ENCODE results near the gene ZNF771.

DNA sequence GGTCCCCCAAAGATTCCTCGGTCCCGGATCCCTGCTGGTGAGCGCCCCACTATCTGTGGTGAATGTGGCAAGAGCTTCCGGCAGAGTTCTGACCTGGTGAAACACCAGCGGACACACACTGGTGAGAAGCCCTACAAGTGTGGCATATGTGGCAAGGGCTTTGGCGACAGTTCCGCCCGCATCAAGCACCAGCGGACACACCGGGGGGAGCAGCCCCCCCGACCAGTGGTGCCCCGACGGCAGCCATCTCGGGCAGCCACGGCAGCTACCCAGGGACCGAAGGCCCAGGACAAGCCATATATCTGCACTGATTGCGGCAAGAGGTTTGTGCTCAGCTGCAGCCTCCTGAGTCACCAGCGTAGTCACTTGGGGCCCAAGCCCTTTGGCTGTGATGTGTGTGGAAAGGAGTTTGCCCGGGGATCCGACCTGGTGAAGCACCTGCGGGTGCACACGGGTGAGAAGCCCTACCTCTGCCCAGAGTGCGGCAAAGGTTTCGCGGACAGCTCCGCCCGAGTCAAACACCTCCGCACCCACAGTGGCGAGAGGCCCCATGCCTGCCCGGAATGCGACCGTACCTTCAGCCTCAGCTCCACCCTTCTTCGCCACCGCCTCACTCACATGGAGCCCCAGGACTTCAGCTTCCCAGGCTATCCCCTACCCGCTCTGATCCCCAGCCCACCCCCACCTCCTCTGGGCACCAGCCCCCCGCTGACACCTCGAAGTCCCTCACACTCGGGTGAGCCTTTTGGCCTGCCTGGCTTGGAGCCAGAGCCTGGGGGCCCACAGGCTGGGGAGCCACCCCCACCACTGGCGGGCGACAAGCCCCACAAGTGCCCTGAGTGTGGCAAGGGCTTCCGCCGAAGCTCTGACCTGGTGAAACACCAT is 9.4 kb upstream of the ZNF771 start:
- TF ChIP-seq, protein P1, sequence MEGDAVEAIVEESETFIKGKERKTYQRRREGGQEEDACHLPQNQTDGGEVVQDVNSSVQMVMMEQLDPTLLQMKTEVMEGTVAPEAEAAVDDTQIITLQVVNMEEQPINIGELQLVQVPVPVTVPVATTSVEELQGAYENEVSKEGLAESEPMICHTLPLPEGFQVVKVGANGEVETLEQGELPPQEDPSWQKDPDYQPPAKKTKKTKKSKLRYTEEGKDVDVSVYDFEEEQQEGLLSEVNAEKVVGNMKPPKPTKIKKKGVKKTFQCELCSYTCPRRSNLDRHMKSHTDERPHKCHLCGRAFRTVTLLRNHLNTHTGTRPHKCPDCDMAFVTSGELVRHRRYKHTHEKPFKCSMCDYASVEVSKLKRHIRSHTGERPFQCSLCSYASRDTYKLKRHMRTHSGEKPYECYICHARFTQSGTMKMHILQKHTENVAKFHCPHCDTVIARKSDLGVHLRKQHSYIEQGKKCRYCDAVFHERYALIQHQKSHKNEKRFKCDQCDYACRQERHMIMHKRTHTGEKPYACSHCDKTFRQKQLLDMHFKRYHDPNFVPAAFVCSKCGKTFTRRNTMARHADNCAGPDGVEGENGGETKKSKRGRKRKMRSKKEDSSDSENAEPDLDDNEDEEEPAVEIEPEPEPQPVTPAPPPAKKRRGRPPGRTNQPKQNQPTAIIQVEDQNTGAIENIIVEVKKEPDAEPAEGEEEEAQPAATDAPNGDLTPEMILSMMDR (IDR thresholded peaks at IDR 0.05): no peak
- no peak for TF ChIP-seq EP300 (IDR thresholded peaks at IDR 0.05)
